HG03571 (cell line): ENCODE data around the gene HECTD1.
A peak's percentile ranks its signal among the peaks of the same experiment; 100 is the strongest.
"Not testable (repeated sequence)": the region's sequence is repeated elsewhere in the genome, so short reads cannot be mapped to it uniquely, and the experiment has no call there.

Source experiments
- ATAC-seq: cut with Tn5 transposase; IDR thresholded peaks from one replicate; pipeline ENCODE4 v1.9.1; 2021; ENCODE audit not compliant: unreplicated experiment

The HECTD1 gene

DNA sequence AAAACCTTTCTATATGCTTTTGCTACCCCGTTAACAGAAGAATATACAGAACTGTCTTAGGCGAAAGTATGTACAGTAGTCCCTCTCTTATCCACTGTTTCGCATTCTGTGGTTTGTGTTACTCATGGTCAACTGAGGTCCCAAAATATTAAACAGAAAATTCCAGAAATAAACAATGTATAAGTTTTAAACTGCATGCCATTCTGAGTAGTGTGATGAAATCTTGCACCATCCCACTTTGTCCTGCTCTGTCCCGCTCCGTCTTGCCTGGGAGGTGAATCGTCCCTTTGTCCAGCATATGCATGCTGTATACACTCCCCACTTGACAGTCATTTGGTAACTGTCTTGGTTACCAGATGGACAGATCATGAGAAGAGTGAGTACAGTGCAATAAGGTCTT lies 111.3 kb downstream of the HECTD1 start:
- no peak for ATAC-seq

DNA sequence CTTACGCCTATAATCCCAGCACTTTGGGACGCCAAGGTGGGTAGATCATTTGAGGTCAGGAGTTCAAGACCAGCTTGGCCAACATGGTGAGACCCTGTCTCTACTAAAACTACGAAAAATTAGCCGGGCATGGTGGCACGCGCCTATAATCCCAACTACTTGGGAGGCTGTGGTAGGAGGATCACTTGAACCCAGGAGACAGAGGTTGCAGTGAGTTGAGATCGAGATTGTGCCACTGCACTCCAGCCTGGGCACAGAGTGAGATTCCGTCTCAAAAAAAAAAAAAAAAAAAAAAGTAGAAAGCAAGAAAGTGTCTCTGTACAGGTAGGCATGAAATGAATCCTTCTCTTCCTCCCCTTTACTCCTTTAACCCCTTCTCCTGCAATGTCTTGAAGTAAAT lies 111.8 kb downstream of the HECTD1 start:
- ATAC-seq: not testable (repeated sequence)

DNA sequence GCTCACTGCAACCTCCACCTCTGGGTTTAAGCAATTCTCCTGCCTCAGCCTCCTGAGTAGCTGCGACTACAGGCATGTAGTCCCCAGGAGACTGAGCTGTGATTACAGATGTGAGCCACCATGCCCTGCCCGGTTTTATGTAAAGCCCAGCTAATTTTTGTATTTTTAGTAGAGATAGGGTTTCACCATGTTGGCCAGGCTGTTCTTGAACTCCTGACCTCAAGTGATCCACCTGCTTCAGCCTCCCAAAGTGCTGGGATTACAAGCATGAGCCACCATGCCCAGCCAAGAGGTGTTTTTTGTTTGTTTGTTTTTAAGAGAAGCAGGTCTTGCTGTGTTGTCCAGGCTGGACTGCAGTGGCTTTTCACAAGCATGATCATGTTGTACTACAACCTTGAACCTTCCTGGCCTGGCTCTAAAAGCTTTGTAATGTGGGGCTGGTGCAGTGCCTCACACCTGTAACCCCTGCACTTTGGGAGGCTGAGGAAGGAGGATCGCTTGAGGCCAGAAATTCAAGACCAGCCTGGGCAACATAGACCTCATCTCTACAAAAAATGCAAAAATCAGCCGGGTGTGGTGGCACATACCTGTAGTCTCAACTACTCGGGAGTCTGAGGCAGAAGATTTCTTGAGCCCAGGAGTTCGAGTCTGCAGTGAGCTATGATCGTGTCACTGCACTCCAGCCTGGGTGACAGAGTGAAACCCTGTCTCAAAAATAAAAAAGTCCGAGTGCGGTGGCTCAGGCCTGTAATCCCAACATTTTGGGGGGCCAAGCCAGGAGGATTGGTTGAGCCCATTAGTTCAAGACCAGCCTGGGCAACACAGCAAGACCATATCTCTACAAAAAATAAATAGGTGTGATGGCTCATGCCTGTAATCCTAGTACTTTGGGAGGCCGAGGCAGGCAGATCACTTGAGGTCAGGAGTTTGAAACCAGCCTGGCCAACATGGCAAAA lies 113.4 kb downstream of the HECTD1 start:
- ATAC-seq: not testable (repeated sequence)

DNA sequence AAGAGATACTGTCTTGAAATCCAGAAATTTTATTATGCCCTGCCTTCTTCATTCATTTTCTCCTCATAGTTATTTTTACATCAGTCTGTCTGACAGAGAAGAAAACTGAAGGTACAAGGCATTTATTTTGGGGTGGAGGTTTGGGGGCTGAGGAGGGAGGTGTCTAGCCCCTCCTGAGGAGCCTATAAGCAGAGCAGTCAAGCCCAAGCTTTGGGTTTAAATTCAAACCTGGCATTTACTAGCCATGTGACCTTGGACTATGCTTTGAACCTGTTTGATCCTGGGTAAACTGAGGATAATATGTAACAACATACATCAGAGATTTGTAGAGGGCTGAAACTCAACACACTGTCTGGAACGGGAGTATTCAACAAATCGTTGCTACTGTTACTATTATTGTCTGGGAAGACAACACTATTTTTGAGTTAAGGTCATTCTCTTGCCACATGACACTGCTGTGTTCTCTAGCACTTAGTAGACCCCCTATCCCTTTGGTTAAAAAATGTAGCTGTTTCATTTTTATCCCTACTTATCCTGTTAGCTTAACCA lies 115.4 kb downstream of the HECTD1 start:
- ATAC-seq: no peak

DNA sequence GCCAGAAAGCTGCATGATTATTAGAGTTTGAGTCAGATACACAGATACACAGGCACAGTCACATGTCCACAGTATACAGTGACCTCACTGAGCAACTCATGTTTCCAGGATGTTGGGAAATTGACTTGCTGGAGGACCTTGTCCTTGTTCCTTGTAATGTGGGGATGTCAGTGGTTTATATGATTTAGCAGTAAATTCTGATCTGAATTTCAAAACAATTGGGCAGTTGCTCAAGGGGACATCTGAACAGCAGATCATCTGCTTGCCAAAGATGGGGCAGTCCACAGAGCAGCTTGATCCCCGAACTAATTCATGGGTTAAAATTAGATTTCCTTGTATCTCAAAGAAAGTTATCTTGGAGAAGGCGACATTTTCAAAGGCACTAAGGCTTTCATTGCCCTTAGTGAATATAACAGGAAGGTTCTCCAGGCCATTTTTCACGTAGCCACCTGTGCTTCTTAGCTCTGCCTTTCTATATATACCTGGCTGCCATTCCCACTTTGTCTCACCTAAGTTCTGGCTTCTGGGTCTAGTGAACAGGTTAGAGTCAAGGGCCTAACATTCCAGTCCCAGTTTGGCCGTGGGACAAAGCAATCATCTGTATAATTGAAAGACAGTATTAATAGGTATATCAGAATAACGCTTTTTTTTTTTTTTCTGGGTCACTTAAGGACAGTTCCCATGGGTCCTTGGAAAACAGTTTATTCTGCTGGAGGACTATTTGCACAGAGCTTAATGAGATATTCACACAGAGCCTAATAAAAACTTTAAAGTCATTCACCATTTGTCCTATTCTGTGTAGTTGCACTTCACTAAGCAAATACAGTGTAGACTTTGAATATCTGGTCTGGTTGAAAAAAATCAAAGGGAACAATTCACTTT lies 116.5 kb downstream of the HECTD1 start:
- no peak for ATAC-seq

DNA sequence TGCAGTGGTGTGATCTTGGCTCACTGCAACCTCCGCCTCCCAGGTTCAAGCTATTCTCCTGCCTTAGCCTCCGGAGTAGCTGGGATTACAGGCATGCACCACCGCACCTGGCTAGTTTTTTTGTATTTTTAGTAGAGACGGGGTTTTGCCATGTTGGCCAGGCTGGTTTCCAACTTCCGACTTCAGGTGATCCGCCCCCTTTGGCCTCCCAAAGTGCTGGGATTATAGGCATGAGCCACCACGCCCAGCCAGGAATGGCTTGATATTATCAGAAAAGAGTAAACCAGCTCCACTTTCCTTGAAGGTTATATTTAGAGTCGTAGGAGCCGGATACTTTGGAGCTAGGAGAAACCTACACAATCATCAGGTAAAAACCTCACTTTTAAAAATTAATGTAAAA lies 121.1 kb downstream of the HECTD1 start:
- not testable (repeated sequence) for ATAC-seq

DNA sequence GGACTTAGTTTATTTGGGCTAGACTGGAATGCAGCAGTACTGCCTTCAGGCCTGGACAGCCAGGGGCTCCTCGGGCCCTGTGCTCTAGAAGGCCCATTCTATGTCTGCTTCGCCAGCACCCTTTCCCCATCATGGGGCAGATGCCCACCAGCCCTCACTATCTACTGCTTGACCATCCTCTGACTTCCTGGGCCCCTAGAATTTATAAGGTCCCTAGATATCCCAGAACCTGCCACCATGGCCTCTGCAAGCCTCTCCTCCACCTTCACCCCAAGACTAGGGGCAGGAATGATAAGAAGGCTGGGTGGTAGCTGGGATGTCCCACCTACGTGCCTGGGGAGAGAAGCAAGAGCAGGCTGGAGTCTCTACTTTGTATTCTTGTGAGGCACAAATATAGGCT lies 122.6 kb downstream of the HECTD1 start:
- ATAC-seq: no peak

DNA sequence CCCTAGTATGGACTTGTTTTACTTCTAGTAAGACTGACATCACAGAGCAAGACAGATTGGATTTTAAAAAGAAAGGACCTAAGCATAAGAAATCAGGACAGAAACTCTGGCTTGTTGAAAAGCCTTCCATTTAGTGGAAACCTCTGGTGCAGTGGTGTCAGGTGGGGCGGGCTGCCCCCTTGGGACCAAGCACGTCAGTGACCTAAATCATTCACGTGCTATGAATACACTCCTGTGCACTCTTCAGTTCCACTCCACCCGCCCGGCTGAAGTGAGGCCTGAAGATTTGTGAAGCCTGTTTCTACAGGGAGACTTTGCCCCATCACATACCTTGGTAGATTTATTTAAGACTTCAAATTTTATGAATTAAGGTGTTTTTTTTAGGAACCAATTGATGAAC lies 123.2 kb downstream of the HECTD1 start:
- peak; percentile 84 for ATAC-seq

DNA sequence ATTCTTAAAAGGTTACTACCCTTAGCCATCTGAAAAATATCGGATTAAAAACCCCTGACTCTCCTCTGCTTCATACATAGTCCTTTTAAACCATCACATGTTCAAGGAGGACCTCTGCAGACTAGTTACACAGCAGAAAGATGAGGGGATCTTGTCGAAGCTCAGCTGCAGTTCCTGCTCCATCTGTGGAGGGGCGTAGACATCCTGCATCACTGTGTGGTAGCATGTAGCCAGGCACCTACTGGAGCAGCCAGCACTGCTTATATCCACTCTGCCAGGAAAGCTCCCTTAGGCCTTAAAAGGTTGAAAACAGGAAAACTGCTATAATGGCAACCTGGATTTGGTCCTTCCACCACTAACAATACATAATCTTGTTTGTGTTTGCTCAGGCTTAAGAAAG lies 123.8 kb downstream of the HECTD1 start:
- ATAC-seq: no peak

DNA sequence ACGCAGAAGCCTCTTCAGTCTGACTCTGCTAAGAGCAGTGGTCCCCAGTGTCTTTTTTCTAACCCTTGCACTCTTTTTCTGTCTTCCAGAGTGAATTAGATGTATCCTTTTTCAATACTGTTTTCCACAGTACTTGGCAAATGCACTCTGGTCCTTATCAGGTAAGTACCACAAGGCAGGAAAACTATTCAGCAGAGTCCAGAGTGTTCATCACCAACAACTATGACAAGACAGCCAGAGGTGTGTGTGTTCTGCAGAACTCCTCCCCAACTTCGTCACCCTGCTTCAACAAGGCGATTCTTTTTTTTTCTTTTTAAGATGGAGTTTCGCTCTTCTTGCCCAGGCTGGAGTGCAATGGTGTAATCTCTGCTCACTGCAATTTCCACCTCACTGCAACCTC lies 127.1 kb downstream of the HECTD1 start:
- no peak for ATAC-seq

DNA sequence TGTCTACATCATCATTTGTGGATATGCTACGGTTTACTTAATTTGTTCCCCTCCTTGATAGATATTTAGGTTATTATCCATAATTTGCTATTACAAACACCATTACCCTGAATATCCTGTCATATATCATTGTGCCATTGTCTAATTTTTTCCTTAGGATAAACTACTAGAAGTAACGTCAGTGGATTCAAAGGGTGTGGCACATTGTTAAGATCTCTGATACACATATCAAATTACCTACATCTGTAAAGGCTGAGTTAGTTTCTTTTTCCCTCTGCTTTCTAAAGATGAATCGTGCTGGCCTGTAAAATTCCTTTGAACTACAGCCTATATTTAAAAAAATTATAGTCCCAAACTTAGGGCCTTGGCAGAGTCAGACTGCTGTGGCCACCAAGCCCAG lies 127.5 kb downstream of the HECTD1 start:
- ATAC-seq: no peak

DNA sequence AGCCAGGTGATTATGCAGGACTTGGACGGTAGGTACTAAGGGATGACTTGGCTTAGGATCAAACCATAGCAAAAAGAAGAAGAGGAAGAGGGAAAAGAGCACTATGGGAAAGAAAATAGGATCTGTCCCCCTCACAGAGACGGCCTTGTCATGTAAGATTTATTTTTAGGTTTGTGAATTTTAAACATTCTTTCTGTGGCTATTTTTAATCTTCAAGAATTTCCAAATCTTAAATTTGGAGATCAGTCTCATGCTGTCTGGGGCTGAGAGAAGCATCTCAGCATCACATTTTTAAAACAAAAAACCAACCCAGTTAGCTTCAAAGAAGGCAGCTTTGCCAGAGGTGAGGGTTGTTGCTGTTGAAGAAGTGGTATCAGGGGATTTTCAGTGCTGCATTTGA lies 128.8 kb downstream of the HECTD1 start:
- no peak for ATAC-seq

DNA sequence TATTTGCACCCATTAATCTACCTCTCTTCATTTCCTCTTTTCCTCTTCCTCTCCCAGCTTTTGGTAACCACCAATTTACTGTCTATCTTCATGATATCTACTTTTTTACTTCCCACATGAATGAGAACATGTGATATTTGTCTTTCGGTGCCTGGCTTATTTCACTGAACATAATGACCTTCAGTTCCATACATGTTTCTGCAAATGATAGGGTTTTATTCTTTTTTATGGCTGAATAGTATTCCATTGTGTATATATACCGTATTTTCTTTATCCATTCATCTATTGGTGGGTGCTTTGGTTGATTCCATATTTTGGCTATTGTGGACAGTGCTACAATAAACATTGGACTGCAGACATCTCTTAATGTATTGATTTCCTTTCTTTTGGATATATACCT lies 132.4 kb downstream of the HECTD1 start:
- ATAC-seq: no peak

DNA sequence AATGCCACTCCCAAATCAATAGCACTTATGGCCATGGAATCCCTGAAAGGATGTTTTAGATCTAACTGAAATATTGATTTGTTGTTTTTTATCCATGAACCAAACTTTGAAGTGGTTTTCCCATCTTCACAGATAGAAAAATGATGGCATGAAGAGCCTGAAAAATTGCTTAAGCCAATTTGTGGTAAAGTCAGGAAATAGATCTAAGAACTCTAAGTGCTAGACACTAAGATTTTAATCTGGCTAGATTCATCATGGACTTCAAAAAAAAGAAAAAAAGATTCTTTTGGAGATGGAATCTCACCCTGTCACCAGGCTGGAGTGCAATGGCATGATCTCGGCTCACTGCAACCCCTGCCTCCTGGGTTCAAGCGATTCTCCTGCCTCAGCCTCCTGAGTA lies 136.4 kb downstream of the HECTD1 start:
- ATAC-seq: no peak

DNA sequence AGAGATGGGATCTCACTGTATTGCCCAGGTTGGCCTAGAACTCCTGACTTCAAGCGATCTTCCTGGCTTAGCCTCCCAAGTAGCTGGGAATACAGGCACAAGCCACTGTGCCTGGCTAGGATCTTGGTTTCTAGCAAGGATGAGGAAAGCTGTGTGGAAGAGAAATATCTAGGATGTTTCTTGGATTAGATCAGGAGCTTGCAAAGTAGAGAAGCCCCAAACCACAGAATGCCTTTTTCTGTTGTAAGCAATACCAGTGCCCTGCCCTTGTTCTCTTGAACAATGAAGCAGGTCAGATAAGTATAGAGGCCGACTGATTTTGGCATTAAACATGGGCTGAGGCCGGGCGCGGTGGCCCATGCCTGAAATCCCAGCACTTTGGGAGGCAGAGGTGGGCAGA lies 137.2 kb downstream of the HECTD1 start:
- no peak for ATAC-seq

DNA sequence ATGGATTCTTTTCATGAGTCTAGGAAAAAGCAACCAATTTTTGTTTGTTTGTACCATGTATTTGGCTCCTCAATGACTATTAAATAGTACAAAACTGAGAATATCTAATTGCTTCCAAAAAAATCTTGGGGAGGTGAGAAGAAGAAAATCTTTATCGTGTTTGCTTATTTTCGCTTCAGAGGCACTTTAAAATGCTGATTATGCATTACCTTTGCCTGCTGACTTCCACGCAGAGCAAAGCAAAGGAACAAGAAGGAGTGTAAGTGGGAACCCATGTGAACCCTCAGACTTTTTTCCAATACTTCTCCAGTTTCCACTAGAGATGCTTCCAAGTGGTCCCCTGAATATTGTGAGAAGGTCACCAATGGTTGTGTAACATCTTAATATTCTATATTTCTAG lies 138.2 kb downstream of the HECTD1 start:
- no peak for ATAC-seq

DNA sequence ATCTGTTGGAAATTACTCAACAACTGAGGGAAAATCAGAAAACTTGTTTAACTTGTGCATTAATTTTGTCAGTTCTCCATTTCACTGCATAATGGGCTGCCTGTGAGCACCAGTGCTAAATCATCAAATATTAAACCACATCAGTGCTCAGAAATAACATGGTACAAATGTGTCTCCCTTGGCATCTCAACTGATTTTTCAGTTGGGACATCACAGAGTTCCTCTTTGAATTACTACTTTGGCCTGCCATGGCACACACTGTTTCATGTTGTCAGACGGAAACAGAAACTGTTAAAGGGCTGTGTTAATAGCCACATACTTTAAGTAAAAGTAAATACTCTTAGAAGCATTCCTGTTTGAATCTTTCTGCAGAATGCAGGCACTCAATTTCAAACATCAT lies 139.4 kb downstream of the HECTD1 start:
- ATAC-seq: no peak

DNA sequence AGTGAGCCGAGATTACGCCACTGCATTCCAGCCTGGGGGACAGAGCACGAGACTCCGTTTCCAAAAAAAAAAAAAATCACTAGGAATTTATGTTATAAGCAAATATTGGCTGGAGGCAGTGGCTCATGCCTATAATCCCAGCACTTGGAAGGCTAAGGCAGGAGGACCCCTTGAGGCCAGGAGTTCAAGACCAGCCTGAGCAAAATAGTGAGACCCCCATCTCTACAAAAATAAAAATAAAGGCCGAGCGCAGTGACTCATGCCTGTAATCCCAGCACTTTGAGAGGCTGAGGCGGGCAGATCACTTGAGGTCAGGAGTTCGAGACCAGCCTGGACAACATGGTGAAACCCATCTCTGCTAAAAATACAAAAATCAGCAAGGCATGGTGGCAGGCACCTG lies 144.7 kb downstream of the HECTD1 start:
- not testable (repeated sequence) for ATAC-seq

DNA sequence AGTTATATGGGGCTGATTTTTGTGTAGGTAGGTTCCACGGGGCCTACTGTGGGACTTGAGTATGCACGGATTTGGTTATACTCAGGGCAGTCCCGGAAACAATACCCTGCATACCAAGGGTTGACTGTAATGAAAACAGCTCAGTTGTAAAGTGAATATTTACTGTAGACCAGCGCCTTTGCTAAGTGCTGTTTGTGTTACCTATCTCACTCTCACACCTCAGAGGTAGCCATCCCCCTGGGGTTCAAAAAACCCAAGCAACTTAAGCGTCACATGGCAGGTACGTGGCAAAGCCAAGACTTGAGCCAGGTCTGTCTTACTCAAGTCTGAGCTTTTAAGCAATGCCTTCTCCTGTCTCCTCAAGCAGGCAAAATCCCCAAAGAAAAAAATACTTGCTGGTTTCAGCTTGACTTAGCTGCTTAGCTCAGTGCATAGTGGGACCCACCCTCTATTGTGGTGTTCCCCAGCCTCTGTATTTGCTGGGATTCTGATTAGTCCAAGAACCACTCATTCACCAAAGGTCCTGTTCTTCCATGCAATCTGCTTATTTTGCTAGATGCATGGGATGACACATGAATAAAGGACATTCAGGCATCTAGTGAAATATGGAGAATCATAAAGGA lies 147.2 kb downstream of the HECTD1 start:
- ATAC-seq: no peak

DNA sequence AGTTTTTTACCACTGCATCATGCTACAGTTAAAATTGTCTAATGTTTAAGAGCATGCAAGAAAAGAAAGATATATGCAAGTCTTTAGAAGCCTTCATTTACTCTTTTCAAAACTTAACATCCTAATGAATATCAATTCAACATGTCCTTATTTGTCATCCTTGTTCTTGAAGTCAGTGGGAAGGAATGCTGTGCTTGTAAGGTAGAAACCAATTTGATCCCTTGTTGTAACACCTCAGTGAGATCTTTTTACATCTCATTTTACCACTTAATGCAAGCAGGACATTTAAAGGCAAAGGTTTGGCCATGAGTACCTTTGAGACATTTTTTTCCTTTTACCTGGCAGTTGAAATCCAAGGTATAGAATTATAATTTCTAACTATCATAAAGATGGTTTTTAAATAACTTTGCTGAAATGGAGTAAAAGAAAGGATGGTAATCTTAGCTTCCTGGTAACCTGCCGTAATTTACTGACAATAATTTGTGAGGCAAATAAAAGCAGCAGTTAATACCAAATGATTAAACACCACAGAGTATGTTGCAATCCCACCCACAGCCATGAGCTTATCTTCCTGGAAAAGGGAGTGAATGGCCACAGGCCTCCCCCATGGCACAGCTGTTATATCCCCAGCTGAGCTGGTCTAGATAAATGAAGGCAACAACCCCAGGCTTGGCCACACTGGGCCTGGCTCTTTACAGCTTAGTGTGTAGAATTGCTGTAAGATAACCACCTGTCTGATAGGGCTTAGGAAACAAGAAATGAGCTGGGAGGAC lies 148.3 kb downstream of the HECTD1 start:
- no peak for ATAC-seq
